GM12865 (cell line): ENCODE measurements around the gene PPP2R2C.
A peak's percentile ranks its signal among the peaks of the same experiment; 100 is the strongest.

ENCODE experiments used
- DNase-seq: peaks from one replicate; pipeline ENCODE4 v3.0.0; 2010; ENCODE audit warnings: low read depth
- H3K4me3 ChIP-seq: 2 replicates; pipeline ENCODE4 v1.5.1; 2011; ENCODE audit warnings: mild to moderate bottlenecking, low read depth, low read length, control low read depth
- CTCF ChIP-seq: IDR thresholded peaks from 2 replicates; pipeline ENCODE4 v1.5.1; 2011; ENCODE audit warnings: low read length, control low read depth, low read depth, inconsistent platforms; ENCODE audit not compliant: insufficient read depth; ENCODE audit errors: missing control alignments

The PPP2R2C gene

DNA sequence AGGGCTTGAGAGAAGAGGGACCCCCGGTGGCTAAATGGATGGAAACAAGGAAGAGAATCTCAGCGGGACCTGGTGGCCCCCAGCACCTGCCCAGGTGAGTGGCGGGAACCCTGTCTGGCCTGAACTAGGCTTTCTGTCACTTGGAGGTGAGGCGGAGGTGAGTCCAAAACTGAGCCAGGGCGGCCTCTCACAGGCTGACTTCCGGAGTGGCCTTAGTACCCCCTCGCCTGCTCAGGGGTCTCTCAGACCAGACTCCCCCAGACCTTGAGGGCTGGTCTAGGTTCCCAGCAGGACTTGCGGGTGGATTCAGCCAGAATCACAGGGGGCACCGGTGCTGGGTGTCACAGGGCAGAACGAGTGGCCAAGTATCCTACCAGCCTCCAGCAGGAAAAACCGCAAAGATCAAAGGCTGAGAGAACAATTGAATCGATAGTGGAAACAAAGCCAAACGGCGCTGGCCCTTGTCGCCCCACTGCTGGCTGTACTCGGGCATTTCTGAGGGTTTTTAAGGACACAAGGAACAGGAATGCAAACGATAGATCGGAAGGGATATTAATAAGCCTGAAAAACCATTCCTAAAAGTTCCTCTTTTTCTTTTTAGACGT lies 135.0 kb downstream of the PPP2R2C start:
- TF ChIP-seq CTCF = no peak
- no peak overlapping the region for H3K4me3 ChIP-seq
- no peak for DNase-seq

GRCh38 chr4:6336166-6336565 lies 136.2 kb downstream of the PPP2R2C start:
- H3K4me3 ChIP-seq = no peak overlapping the region
- TF ChIP-seq CTCF = no peak
- no peak for DNase-seq

DNA sequence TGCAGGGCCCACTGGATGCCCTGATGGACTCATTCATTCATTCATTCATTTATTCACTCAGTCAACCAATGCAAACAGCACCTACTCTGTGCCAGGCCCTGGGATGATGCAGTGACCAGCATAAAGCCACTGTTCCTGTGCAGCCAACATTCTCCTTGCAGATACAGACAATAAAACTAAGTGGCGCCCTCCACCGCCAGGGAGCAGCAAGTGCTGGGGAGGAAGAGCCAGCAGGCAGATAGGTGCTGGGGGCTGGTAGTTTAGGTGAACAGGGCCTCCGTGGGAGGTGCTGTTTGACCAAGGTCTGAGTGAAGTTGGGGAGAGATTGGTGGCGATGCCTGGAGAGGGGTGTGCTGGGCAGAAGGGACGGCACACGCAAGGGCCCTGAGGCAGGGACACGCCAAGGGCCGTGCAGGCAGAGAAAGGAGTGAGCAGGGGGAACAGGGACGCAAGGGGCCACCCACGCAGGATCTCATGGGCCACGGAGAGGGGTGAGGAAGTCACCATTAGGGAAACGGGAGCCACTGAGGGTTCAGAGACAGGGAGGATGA lies 137.3 kb downstream of the PPP2R2C start:
- DNase-seq = no peak
- no peak for TF ChIP-seq CTCF

GRCh38 chr4:6334203-6334887 lies 138.1 kb downstream of the PPP2R2C start:
- no peak for DNase-seq
- TF ChIP-seq CTCF = no peak
- no peak overlapping the region for H3K4me3 ChIP-seq

More for the DNA sequence above, 137.3 kb downstream of the PPP2R2C start:
- no peak overlapping the region for H3K4me3 ChIP-seq

DNA sequence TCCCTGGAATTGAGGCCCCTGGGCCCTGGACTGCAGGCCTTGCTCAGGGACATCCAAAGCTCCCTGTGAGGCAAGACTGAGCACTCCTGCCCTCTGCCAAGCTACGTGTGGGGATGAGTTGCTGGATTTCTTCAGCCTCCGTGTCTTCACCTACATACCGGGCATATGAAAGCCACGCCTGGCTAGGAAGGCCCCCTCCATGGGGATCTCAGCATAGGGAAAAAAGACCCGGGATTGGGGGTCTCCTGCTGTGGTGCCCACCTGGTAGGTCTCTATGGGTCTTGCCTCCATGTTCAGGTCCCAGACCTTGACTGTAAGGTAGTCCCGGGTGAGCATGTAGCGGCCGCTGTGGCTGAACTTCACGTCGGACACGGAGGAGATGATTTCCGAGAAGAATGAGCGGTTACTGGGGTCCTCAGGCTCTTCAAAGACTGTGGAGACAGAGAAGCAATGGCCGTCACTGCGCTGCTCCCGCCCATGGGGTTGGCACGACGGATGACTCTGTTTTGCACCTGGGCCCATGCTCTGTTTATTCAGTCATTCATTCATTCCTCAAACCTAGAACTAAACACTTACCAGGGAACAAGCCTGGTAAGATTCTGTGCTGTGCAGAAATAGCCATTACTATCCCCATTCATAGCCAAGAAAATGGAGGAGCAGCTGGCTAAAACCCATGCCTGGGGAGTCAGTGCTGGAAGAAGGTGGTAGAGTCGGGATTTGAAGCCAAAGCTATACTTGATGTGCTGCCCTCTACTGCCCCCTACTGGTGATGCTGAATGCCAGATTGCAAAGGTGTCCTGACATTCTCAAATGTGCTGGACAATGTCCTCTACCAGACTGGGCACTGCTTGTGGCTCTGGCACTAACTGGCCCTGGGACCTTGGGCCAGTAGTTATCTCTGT lies 138.9 kb downstream of the PPP2R2C start:
- peak; percentile 61 for TF ChIP-seq CTCF
- no peak overlapping the region for H3K4me3 ChIP-seq
- peak; percentile 44 for DNase-seq

GRCh38 chr4:6332669-6333050 lies 139.8 kb downstream of the PPP2R2C start:
- H3K4me3 ChIP-seq = no peak overlapping the region
- no peak for DNase-seq
- no peak for TF ChIP-seq CTCF
